ELR (cell line): ENCODE measurements around the gene GLMN.
"Not testable (repeated sequence)": the region's sequence is repeated elsewhere in the genome, so short reads cannot be mapped to it uniquely, and the experiment has no call there.

Experiments used
- DNase-seq: peaks from one replicate; pipeline ENCODE4 v3.0.0-alpha.2; 2015; ENCODE audit warnings: low read depth

Gene GLMN

DNA sequence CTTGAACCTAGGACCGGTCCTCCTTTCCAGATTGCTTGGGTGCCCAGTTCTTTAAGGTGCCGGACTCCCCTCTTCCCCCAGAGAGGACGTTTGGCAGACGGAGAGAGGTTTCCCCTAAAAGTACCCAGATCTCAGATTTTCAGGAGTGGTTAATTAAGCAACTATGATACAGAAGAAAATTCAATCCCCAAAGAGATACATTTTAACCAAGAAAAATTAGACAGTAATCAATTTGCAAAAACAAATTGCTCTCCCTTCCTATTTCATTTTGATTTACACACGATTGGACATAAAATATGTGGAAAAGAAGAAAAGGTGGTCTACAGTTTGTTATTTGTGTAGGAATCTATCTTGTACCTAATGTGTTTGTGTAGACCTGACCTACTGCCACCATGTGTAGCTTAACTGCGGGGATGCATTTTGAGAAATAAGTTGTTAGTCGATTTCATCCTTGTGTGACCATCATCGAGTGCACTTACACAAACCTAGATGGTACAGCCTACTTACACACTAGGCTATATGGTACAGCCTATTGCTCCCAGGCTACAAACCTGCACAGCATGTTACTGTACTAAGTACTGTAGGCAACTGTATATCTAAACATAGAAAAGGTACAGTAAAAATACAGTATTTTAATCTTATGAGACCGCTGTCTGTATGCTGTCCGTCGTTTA lies 827 bp upstream of the GLMN start:
- peak; percentile 10 for DNase-seq

DNA sequence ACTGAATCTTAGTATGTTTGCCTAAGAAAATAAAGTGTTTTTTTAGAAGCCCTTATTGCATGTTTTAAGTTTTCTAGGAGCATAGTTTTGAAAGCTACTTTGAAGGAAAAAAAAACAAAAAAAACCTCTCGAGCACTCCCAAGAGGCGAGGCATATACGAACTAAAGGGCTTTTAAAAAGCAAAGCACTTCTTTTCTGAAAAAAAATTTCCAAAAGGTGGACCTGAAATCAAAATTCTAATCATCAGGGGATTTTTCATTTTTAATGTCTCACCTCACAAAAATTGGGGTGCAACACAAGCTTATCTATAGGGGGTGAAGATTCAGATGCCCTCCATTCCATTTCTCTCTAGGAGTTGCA lies 594 bp downstream of the GLMN start:
- DNase-seq, result no peak

DNA sequence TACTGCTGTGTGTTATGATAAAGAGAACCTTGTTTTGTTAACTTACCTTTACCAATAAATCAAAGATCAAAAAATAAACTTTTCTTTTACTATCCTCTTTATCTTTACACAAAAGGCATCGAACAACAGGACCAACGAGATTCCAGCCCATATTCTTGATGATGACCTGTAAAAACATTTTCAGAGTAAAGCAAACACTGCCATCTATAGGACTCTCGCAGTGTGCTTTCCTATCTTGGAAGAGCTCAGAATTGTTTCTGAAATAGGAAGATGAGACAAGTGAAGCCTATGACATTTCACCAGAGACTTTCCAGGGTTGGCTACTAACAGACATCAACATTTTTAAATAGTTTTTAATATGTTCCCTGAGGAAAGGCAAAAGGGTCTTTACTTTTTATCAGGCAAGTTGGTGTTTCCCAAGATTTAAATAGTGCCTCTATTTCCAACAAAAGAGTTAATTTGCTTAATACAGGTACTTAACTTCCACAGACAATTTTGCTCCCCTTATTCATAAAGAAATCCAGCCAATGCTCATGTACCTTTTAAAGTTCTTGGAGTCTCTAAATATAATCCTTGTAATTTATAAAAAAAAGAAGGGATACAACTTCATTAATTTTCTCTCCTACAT lies 7.3 kb downstream of the GLMN start:
- DNase-seq, result peak; percentile 76

- not testable (repeated sequence) for DNase-seq
Measured at GRCh38 chr1:92281411-92281810, 17.4 kb downstream of the GLMN start.

GRCh38 chr1:92279781-92280180 lies 19.0 kb downstream of the GLMN start:
- not testable (repeated sequence) for DNase-seq

- DNase-seq, result peak; percentile 85
Measured at GRCh38 chr1:92277105-92277723, 21.6 kb downstream of the GLMN start.

- no peak for DNase-seq
Measured at GRCh38 chr1:92276082-92276481, 22.7 kb downstream of the GLMN start.

DNA sequence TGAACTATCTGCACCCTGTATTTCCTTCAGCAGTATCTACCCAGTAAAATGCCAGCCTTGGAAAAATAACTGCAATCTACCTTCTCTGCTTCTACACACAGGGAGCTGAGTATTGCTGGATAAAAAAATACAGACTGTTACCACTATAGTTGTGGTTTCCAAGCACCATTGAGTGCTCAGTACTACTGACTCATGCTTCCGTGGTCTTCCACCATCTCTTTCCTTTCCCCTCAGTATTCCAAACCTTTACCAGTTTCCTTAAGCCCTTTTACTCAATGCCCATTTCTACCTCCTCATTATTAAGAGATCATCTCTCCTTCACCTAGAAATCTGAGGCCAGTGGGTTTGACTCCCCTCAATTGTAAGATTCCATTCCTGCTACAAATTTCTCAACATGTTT lies 23.8 kb downstream of the GLMN start:
- DNase-seq, result peak; percentile 72

DNA sequence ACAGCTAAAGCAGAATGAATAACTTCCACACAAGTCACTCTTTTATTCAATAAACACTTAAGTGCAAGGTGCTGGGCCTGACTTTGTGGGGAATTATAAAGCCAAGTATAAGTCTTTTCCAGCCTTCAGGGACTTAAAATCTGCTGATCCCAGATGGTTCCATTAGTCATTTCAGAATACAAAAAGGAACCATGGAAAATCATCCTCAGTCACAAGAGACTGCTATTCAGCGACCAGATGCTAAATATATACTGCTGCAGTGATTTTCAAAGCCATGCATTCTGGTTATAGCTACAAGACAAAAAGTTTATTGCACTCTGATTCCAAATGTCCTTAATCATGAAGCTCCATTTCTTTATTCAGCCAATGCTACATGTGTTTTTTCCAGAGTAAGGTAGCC lies 25.7 kb downstream of the GLMN start:
- no peak for DNase-seq

DNA sequence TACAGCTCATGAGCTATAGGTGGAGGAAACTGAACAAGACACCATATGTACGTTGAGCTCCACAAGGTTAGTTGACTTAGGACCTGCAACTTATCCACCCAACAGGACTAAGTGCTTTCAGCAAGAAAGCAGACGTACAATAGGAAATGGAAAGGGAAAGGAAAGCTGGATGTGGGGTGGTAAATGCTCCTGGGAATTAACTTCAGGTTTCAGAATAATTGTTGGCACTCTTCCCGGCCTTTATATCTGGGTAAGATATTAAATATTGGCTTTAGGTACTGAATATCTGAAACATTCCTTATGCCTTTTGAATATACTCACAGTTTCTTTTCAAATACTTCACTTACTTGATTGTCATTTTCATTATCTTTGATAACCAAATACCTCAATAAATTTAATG lies 36.3 kb downstream of the GLMN start:
- no peak for DNase-seq

DNA sequence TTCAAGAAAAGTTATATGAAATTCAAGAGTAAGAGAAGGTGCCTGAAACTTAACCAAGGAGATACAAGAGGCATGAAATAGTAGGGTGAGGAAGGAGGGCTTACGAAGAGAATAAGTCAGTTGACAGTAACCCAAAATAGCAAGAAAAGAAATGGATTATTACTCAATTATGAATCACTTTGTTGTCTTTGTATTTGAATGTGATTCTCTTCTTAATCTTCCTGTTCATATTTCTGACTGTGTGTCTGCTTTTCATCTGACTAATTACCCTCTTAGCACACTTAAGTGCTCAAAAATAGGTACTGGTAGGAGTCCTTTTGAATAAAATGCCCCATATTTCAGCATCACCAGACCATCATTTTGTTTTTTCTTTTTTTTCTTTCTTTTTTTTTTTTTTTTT lies 39.4 kb downstream of the GLMN start:
- peak; percentile 31 for DNase-seq

GRCh38 chr1:92254714-92255113 lies 44.1 kb downstream of the GLMN start:
- not testable (repeated sequence) for DNase-seq

DNA sequence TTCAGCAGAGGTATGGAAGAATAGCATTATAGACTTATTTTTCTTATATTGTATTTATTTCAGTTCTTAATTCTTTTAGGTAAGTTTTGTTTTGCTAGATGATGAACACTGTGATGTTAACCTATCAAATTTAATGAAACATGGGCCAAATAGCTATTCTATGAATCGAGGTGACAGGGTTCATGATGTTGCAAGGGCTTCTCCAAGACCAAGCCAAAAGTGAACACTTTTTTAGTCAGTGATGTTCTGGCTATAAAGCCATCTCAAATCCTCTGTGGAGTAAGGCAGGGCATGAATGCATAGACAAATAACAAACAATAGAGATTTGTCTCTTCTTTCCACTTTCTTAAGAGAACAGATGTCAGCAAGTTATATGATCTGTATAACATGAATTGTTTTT lies 54.4 kb downstream of the GLMN start:
- DNase-seq, result peak; percentile 8

GRCh38 chr1:92240034-92240433 lies 58.8 kb downstream of the GLMN start:
- DNase-seq, result no peak

- no peak for DNase-seq
Measured at GRCh38 chr1:92230736-92231135, 68.1 kb downstream of the GLMN start.

- DNase-seq, result no peak
Measured at GRCh38 chr1:92228401-92228800, 70.4 kb downstream of the GLMN start.

DNA sequence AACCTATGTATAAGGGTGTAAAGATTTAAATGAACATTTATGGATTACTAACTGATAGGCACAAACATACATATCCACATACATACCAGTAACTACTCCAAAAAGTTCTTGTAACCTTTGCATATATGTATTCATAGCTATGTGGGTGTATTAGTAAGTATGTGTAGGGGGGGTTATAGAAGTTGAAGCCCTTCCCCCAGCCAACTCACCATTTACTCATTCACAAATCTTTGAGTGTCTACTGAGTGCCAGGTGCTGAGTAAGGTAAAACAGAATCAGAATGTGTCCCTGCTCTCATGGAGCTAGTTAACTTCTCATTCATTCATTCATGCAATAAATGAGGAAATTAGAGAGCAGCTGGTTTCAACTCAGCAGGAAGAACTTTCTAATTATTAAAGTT lies 79.8 kb downstream of the GLMN start:
- peak; percentile 29 for DNase-seq

DNA sequence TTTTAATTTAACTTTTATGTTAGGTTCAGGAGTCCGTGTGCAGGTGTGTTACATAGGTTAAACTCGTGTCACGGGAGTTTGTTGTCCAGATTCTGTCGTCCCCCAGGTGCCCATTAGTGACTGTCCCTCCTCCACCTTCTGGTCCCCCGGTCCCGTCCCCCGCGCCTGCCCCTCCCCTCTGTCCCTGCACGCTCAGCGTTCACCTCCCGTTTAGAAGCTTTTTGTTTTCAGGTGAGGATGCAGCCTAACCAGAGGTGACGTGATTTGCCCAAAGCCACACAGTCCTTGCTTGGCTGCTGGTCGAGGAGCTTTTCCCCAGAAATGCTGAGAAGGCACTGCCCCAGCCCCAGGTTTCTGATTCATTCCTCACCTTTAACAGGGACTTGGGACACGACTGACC lies 80.2 kb downstream of the GLMN start:
- no peak for DNase-seq

GRCh38 chr1:92217721-92218120 lies 81.1 kb downstream of the GLMN start, which contains the start of gene C1orf146:
Gene C1orf146 (plus strand): TSS chr1:92217915. CDS start chr1:92231421, 13,506 bp downstream.
- DNase-seq, result no peak

DNA sequence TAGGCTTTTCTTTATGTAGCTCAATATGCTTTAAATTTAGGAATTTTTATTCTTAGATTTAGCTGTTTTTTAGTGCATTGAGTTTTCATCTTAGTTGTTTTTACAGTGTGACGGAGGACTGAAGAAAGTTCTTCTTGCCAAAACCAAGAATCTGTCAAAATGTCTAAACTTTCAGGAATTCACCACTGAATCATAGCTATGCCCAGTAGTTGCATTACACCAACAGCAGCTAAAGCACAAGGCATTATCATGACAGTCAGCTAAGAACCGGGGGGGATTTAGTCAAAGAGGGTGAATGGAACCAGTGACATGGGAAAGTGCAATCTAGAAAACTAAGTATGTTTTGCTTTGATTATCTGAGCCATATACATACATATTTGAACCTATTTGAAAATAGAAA lies 87.6 kb downstream of the GLMN start:
- peak; percentile 75 for DNase-seq

DNA sequence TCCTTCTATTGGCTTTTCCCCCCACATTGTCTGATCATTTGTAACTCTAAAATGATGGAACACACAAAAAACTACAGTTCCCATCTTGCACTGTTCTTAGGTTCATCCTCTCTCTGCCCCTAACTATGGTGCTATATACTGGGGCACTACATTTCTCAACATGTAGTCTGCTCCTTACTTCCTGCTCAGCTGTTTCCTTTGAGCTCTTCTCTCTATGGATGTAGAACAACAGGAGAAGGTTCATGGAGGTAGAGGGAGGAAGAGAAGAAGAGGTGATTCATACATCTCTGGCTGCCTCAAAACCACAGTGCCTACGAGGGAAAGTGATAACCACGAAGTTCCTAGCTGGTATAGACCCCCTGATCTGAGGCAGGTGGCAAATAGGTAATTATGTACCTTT lies 88.1 kb downstream of the GLMN start:
- DNase-seq, result peak; percentile 63

- no peak for DNase-seq
Measured at GRCh38 chr1:92203105-92203504, 95.7 kb downstream of the GLMN start.

DNA sequence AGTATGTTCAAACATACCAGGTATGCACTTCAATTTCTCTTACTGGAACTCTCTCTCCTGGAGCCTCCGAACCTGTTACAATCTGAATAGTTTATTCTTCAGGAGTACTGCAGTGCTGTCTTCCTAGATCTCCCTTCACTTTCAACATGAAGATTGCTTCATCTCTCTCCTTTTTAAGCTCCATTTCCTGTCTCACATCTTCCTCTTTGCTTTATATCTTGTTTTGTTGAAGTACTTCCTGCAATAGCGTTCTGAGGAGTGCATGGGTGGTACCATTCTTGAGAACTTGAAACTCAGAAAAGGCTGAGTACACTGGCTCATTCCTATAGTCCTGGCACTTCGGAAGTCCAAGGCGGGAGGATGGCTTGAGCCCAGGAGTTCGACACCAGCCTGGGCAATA lies 96.8 kb downstream of the GLMN start:
- DNase-seq, result no peak
